ENCODE results near the gene CEMIP. TPM values are rescaled to one million over a fixed set of nuclear protein-coding genes. Genes with fewer than 3 reads are reported as not detected.

The CEMIP gene
- total RNA-seq, 1 donor = 687 TPM

DNA sequence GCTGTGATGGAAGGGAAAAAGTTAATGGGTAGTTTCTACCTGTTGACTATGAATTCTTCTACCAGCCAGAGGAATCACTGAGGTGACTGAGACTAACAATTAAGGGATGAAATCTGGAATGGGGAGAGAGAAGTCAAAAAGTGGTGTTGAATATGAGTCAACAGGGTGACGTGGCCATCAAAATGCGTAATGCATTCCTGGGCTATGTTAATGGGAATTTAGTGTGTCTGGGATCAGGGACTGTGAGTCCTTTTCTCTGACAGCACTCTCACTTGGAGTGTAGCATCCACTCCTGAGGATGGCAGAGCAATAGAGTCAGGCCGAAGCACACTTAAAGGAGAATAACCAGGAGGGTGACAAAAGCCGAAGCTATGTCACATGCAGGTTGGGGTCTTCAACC lies 150.1 kb downstream of the CEMIP start:
- H3K27ac ChIP-seq (ENCODE audit: low read depth, low read length) = peak overlapping the region; percentile 97
- no peaks in the 10 kb centered on the region for H3K27me3 ChIP-seq (ENCODE audit: insufficient read depth, low read length)
- peaks cover 12% of the 10 kb centered on the region for H4K20me1 ChIP-seq (ENCODE audit: insufficient read depth, low read length)
- H3K4me2 ChIP-seq (ENCODE audit: insufficient read depth, low read length) = peak overlapping the region; percentile 47
- TF ChIP-seq, protein P1, sequence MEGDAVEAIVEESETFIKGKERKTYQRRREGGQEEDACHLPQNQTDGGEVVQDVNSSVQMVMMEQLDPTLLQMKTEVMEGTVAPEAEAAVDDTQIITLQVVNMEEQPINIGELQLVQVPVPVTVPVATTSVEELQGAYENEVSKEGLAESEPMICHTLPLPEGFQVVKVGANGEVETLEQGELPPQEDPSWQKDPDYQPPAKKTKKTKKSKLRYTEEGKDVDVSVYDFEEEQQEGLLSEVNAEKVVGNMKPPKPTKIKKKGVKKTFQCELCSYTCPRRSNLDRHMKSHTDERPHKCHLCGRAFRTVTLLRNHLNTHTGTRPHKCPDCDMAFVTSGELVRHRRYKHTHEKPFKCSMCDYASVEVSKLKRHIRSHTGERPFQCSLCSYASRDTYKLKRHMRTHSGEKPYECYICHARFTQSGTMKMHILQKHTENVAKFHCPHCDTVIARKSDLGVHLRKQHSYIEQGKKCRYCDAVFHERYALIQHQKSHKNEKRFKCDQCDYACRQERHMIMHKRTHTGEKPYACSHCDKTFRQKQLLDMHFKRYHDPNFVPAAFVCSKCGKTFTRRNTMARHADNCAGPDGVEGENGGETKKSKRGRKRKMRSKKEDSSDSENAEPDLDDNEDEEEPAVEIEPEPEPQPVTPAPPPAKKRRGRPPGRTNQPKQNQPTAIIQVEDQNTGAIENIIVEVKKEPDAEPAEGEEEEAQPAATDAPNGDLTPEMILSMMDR (IDR thresholded peaks at IDR 0.05; ENCODE audit: extremely low read depth, low read depth, low read length) = no peak
- peaks cover 76% of the 10 kb centered on the region for H3K4me1 ChIP-seq (ENCODE audit: insufficient read depth, low read length)
- no peaks in the 10 kb centered on the region for H3K79me2 ChIP-seq (ENCODE audit: insufficient read depth, low read length)
- peaks cover 93% of the 10 kb centered on the region for H3K36me3 ChIP-seq (ENCODE audit: insufficient read depth, low read length)
- H3K4me3 ChIP-seq (ENCODE audit: insufficient read depth, low read length) = no peak overlapping the region
- H3K9me3 ChIP-seq (ENCODE audit: low read depth, low read length) = no peaks in the 10 kb centered on the region
- peak; percentile 95 for DNase-seq (ENCODE audit: insufficient read length, low spot score, missing footprints)
- H2AFZ ChIP-seq (ENCODE audit: low read length) = no peak overlapping the region

DNA sequence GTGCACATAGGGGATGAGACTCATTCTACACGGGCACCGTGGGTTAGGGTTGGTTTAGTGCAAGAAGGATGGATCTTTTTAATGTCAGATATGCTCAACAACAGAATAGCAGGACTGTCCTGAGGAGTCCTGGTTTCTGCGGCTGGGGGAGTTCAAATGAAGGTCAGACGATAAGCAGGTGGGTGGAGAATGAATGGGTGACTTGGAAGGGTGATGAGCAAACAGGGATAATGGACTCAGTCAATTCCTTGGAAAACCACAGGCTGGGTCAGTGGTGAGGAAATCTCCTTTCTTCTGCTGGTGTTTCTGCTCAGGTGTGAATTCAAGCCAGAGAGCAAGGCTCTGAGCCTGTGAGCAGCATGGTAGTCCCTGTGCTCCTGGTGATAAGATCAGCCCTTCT lies 150.5 kb downstream of the CEMIP start:
- Histone ChIP-seq H2AFZ (ENCODE audit: low read length) (no peak overlapping the region), H3K9me3 (ENCODE audit: low read depth, low read length) (no peaks in the 10 kb centered on the region), H3K4me3 (ENCODE audit: insufficient read depth, low read length) (no peak overlapping the region), H3K4me1 (ENCODE audit: insufficient read depth, low read length) (peaks cover 79% of the 10 kb centered on the region), H3K4me2 (ENCODE audit: insufficient read depth, low read length) (peak overlapping the region; percentile 47), H3K27me3 (ENCODE audit: insufficient read depth, low read length) (no peaks in the 10 kb centered on the region), H3K36me3 (ENCODE audit: insufficient read depth, low read length) (peaks cover 93% of the 10 kb centered on the region), H3K27ac (ENCODE audit: low read depth, low read length) (peak overlapping the region; percentile 97), H3K79me2 (ENCODE audit: insufficient read depth, low read length) (no peaks in the 10 kb centered on the region), H4K20me1 (ENCODE audit: insufficient read depth, low read length) (peaks cover 13% of the 10 kb centered on the region)
- TF ChIP-seq, protein P1 (IDR thresholded peaks at IDR 0.05; ENCODE audit: extremely low read depth, low read depth, low read length) = no peak
- no peak for DNase-seq (ENCODE audit: insufficient read length, low spot score, missing footprints)

DNA sequence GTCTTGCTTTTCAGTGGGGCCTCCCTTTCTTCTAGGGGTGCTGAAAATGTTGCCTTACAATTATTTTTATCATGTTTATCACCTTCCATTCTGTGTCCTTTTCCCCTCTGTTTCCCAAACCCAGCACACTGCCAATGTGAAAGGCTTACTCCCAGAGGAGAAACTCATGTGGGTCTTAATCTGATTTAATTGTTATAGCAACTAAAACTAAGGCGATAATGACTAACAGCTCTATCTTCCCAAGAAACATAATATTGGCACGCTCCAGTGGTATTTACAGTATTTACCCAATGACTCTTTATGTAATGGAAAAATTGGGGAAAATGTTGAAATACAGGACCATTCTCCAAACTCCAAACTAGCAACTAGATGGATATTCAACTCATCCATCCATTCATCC lies 152.0 kb downstream of the CEMIP start:
- Histone ChIP-seq H3K36me3 (ENCODE audit: insufficient read depth, low read length) (peaks cover 90% of the 10 kb centered on the region), H4K20me1 (ENCODE audit: insufficient read depth, low read length) (peaks cover 6% of the 10 kb centered on the region), H2AFZ (ENCODE audit: low read length) (no peak overlapping the region), H3K4me1 (ENCODE audit: insufficient read depth, low read length) (peaks cover 72% of the 10 kb centered on the region), H3K4me3 (ENCODE audit: insufficient read depth, low read length) (no peak overlapping the region), H3K79me2 (ENCODE audit: insufficient read depth, low read length) (no peaks in the 10 kb centered on the region), H3K9me3 (ENCODE audit: low read depth, low read length) (no peaks in the 10 kb centered on the region), H3K27ac (ENCODE audit: low read depth, low read length) (peak overlapping the region; percentile 97), H3K27me3 (ENCODE audit: insufficient read depth, low read length) (no peaks in the 10 kb centered on the region), H3K4me2 (ENCODE audit: insufficient read depth, low read length) (no peak overlapping the region)
- DNase-seq (ENCODE audit: insufficient read length, low spot score, missing footprints) = no peak
- TF ChIP-seq, protein P1 (IDR thresholded peaks at IDR 0.05; ENCODE audit: extremely low read depth, low read depth, low read length) = no peak

DNA sequence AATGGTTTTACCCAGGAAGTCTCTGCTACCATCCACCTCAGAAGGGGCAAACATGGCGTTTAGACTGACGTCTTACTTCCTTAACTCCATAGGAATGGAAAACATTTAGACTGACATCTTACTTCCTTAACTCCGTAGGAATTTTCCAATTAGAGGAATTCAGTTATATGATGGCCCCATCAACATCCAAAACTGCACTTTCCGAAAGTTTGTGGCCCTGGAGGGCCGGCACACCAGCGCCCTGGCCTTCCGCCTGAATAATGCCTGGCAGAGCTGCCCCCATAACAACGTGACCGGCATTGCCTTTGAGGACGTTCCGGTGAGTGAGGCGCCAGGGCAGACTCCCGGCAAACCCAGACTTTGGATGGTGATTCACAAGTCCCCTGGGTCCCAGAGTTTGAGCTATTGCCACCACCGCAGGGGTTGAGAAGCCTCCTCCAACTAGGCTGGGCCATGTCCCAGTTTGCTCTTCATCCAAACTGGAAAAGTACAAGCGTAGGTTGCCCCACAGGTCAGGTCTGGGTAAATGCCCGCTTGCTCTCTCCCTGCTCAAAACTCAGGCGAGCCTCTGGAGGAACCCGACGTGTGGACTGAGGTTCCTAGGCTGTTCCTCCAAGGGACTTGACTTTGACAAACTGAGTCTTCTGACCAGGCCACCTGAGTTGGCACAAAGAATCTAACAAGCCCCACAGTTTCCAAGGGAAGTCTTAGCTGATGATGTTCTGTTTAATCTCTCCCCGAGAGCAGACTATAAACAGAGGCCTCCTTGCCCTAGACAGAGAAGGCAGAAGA lies 152.7 kb downstream of the CEMIP start:
- TF ChIP-seq, protein P1 (IDR thresholded peaks at IDR 0.05; ENCODE audit: extremely low read depth, low read depth, low read length) = no peak
- Histone ChIP-seq H3K4me3 (ENCODE audit: insufficient read depth, low read length) (no peak overlapping the region), H3K79me2 (ENCODE audit: insufficient read depth, low read length) (no peaks in the 10 kb centered on the region), H3K4me2 (ENCODE audit: insufficient read depth, low read length) (peak overlapping the region; percentile 27), H3K27me3 (ENCODE audit: insufficient read depth, low read length) (no peaks in the 10 kb centered on the region), H2AFZ (ENCODE audit: low read length) (no peak overlapping the region), H3K4me1 (ENCODE audit: insufficient read depth, low read length) (peaks cover 68% of the 10 kb centered on the region), H3K9me3 (ENCODE audit: low read depth, low read length) (no peaks in the 10 kb centered on the region), H3K27ac (ENCODE audit: low read depth, low read length) (peak overlapping the region; percentile 97), H3K36me3 (ENCODE audit: insufficient read depth, low read length) (peaks cover 93% of the 10 kb centered on the region), H4K20me1 (ENCODE audit: insufficient read depth, low read length) (peaks cover 8% of the 10 kb centered on the region)
- DNase-seq (ENCODE audit: insufficient read length, low spot score, missing footprints) = peak; percentile 92
